DOHH2 (cell line): ENCODE data around the gene TMEM176B.

Experiments
- H3F3A ChIP-seq: fragments of 200-600 bp; sonication (generic), shearing (Covaris generic); 2 replicates; pipeline ENCODE4 v1.6.0; 2016; ENCODE audit warnings: antibody characterized with exemption, mild to moderate bottlenecking; ENCODE audit not compliant: control insufficient read depth, insufficient read depth
- H3K27ac ChIP-seq: fragments of 200-600 bp; sonication (generic); 2 replicates; pipeline ENCODE4 v1.5.1; 2014; ENCODE audit warnings: low read depth, mild to moderate bottlenecking, low read length, moderate library complexity
- H3K27me3 ChIP-seq: fragments of 200-600 bp; sonication (generic); 2 replicates; pipeline ENCODE4 v1.6.1; 2014; ENCODE audit warnings: mild to moderate bottlenecking, low read length, mixed read lengths; ENCODE audit not compliant: control insufficient read depth
- H3K36me3 ChIP-seq: fragments of 200-600 bp; sonication (generic); 2 replicates; pipeline ENCODE4 v1.6.1; 2014; ENCODE audit warnings: mild to moderate bottlenecking, low read length, moderate library complexity, mixed read lengths; ENCODE audit not compliant: control insufficient read depth
- H3K4me1 ChIP-seq: fragments of 200-600 bp; sonication (generic); 2 replicates; pipeline ENCODE4 v1.6.1; 2014; ENCODE audit warnings: mild to moderate bottlenecking, low read length, mixed read lengths; ENCODE audit not compliant: control insufficient read depth
- H3K4me2 ChIP-seq: fragments of 200-600 bp; sonication (generic); 2 replicates; pipeline ENCODE4 v1.6.0; 2014; ENCODE audit warnings: mild to moderate bottlenecking, low read length, moderate library complexity
- H3K4me3 ChIP-seq: fragments of 200-600 bp; sonication (generic); 2 replicates; pipeline ENCODE4 v1.5.1; 2014; ENCODE audit warnings: mild to moderate bottlenecking, low read length, mixed read lengths
- H3K79me2 ChIP-seq: fragments of 200-600 bp; sonication (generic); 2 replicates; pipeline ENCODE4 v1.6.1; 2014; ENCODE audit warnings: mild to moderate bottlenecking, low read length, mixed read lengths; ENCODE audit not compliant: control insufficient read depth
- H3K9me2 ChIP-seq: fragments of 200-600 bp; sonication (generic); replicated peaks from 2 replicates; pipeline ENCODE4 v1.6.1; 2014; ENCODE audit warnings: mild to moderate bottlenecking, low read length, mixed read lengths; ENCODE audit not compliant: control insufficient read depth
- H3K9me3 ChIP-seq: fragments of 200-600 bp; sonication (generic); 2 replicates; pipeline ENCODE4 v1.6.1; 2014; ENCODE audit warnings: antibody characterized with exemption, low read length, mixed read lengths; ENCODE audit not compliant: control insufficient read depth, insufficient read depth
- H4K20me1 ChIP-seq: fragments of 200-600 bp; sonication (generic); 2 replicates; pipeline ENCODE4 v1.6.0; 2014; ENCODE audit warnings: low read depth, mild to moderate bottlenecking, antibody characterized with exemption, low read length, moderate library complexity; ENCODE audit not compliant: control insufficient read depth, insufficient read depth
- CTCF ChIP-seq: fragments of 200-600 bp; sonication (generic); IDR thresholded peaks from one replicate; pipeline ENCODE4 v1.5.1; 2014; ENCODE audit warnings: antibody characterized with exemption, mild to moderate bottlenecking, low read depth, low read length; ENCODE audit not compliant: poor library complexity, severe bottlenecking
- EZH2phosphoT487 ChIP-seq: fragments of 200-600 bp; sonication (generic); IDR thresholded peaks from 2 replicates; pipeline ENCODE4 v1.6.1; 2017; ENCODE audit warnings: borderline replicate concordance, mild to moderate bottlenecking, antibody characterized with exemption, low read length, moderate library complexity, mixed read lengths

Gene TMEM176B

GRCh38 chr7:150784954-150785353, 15.2 kb downstream of the TMEM176B start:
- Histone ChIP-seq H3K4me1 (peaks cover 8% of the 10 kb centered on the region), H3K9me3 (no peaks in the 10 kb centered on the region), H3K79me2 (no peaks in the 10 kb centered on the region), H3K27ac (no peak overlapping the region), H4K20me1 (no peaks in the 10 kb centered on the region), H3K4me3 (no peak overlapping the region), H3K4me2 (no peak overlapping the region), H3F3A (no peaks in the 10 kb centered on the region), H3K36me3 (no peaks in the 10 kb centered on the region), H3K9me2 (no peaks in the 10 kb centered on the region), H3K27me3 (peaks cover 21% of the 10 kb centered on the region)
- TF ChIP-seq CTCF (no peak), EZH2phosphoT487 (no peak)

GRCh38 chr7:150784120-150784736, 15.9 kb downstream of the TMEM176B start:
- no peak for TF ChIP-seq CTCF
- H3K4me3 ChIP-seq, result no peak overlapping the region
- no peaks in the 10 kb centered on the region for H3K36me3 ChIP-seq
- no peaks in the 10 kb centered on the region for H4K20me1 ChIP-seq
- H3K27me3 ChIP-seq, result peaks cover 21% of the 10 kb centered on the region
- H3K79me2 ChIP-seq, result no peaks in the 10 kb centered on the region
- H3K4me1 ChIP-seq, result peaks cover 8% of the 10 kb centered on the region
- no peaks in the 10 kb centered on the region for H3K9me3 ChIP-seq
- H3K4me2 ChIP-seq, result no peak overlapping the region
- H3K27ac ChIP-seq, result no peak overlapping the region
- H3F3A ChIP-seq, result no peaks in the 10 kb centered on the region
- H3K9me2 ChIP-seq, result no peaks in the 10 kb centered on the region

- no peak overlapping the region for H3K4me3 ChIP-seq
- no peak overlapping the region for H3K27ac ChIP-seq
- no peaks in the 10 kb centered on the region for H3K79me2 ChIP-seq
- H3K9me3 ChIP-seq, result no peaks in the 10 kb centered on the region
- H3K4me1 ChIP-seq, result no peaks in the 10 kb centered on the region
- peaks cover 29% of the 10 kb centered on the region for H3K27me3 ChIP-seq
- H3K36me3 ChIP-seq, result no peaks in the 10 kb centered on the region
- H3K9me2 ChIP-seq, result no peaks in the 10 kb centered on the region
- H4K20me1 ChIP-seq, result no peaks in the 10 kb centered on the region
- TF ChIP-seq EZH2phosphoT487 (no peak), CTCF (no peak)
- no peak overlapping the region for H3K4me2 ChIP-seq
- H3F3A ChIP-seq, result no peaks in the 10 kb centered on the region
Observed at GRCh38 chr7:150781961-150782360, 18.2 kb downstream of the TMEM176B start.
